Fibroblast of skin of back (primary cell): ENCODE results near the gene SLC8A3.

Source experiments
- DNase-seq: peaks from one replicate; pipeline ENCODE4 v3.0.0-alpha.2; 2013

Gene SLC8A3

GRCh38 chr14:70114621-70115156 lies 74.1 kb downstream of the SLC8A3 start:
- DNase-seq, result no peak

DNA sequence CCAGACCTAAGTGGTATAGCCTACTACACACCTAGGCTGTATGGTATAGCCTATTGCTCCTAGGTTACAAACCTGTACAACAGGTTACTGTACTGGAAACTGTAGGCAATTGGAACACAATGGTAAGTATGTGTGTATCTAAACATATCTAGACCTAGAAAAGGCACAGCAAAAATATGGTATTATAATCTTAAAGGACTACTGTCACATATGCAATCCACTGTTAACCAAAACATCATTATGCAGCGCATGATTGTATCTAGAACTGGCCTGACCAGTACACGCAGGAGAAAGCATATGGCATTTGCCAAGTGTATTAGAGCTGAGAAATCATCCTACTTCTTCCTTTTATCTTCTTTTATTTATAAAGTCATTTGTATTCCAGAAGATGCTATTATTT lies 75.5 kb downstream of the SLC8A3 start:
- DNase-seq, result no peak

- no peak for DNase-seq
Observed at GRCh38 chr14:70108419-70108818, 80.3 kb downstream of the SLC8A3 start.

- DNase-seq, result no peak
Observed at GRCh38 chr14:70107309-70107708, 81.4 kb downstream of the SLC8A3 start.

- DNase-seq, result no peak
Observed at GRCh38 chr14:70100071-70100470, 88.7 kb downstream of the SLC8A3 start.

DNA sequence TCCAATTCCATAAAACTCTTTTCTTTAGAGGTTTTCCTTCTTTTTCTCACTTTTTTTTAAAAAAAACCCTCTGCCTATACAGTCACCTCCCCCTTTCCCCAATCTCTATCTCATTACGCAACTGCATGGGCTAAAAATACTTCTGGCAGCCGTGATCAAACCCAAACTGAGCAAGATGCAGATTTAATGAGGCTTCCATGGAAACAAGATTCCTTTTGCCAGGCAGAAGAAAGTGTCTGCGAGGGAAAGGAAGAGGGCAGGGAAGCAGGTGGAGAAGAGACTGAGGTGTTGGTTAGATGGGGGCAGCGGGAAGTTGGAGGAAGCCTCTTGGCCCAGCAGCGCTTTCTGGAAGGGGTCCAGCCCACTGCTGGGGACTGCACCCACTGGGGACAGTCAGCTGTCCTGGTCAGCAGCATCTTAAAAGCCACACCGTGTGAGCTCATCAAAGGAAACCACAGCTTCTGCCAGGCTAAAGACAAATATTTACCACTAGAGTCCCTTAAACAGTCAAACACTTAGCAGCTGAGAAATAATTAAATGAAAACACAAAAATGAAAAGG lies 90.4 kb downstream of the SLC8A3 start:
- no peak for DNase-seq

DNA sequence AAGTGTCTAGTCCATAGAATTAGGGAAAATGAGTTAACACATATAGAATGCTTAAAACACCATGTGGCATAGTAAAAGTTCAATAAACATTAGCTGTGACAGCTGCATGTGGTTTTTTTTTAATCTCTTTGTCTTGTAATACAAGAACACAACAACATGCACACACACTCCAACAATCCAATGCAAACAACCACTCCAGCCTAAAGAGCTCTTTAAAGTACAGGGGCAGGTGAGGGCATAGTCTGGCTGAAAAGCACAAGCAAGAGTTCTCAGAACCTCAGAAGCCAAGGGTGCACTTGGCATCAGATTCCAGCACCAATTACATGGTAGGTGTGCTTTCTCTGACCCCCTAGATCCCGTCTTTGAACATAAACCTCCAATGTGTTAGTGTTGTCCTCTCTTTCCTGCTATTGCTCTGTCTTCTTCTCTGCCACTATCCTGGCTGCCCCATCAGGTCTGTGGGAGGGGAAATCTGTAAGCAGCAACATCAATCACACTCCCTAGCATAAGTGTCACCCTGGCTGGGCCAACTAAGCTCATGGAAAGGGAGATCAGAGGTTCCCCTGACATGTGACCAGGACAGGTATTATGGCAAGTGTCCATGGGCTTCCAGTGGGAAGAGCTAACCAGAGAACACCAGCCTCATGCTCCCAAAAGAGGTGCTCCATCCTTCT lies 91.0 kb downstream of the SLC8A3 start:
- no peak for DNase-seq

DNA sequence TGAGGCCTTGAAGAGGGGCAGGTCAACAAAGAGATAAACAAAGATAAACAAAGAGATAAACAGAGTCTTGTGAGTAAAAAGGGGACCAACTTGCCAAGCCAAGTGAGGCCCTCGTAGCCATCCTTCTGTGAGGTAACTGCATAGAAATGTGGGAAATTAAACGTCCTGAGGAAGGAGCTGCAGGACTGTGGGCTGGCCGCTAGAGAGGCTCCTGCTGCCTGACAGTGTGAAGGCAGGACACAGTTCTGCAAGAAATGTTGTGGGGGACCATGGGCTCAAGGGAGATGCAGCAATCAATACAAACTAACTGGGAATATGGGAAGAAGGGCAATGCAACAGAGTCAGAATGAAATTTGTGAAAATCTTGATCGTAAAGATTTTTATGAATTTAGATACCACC lies 91.9 kb downstream of the SLC8A3 start:
- DNase-seq, result no peak

DNA sequence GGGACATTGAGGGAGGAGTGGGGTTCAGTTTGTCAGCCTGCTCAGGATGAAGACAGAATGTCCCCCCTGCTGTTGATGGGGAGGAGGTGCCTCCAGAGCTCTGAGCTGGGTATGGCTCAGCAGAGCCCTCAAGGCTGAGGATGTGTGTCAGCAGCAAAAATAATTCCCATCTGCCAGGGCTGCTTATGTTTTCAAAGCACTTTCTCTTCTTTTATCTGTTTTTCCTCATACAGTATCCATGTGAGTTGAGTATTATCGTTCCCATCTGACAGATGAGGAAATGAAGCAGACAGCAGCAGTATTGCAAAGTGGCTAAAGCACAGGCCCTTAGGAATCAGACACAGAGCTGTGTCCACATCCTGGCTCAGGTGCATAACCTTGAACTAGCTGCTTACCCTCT lies 94.1 kb downstream of the SLC8A3 start:
- no peak for DNase-seq

GRCh38 chr14:70094106-70094505 lies 94.6 kb downstream of the SLC8A3 start:
- no peak for DNase-seq

DNA sequence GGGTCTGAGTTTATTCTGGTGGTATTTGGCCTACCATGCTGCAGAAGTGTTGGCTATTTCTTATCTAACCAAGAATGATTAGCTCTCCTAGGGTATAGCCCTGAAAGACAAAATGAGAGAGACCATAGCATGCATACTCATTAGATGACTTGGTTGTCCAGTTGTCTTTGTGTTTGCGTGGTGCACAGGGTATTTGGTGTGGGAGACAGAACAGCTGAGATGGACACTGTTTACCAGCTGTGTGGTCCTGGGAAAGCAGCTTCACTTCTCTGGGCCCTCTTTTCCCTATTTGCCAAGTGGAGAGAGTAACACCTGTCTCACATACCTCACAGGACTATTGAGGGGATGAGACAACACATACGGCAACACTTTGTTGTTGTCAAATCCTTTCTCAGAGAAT lies 95.6 kb downstream of the SLC8A3 start:
- no peak for DNase-seq

DNA sequence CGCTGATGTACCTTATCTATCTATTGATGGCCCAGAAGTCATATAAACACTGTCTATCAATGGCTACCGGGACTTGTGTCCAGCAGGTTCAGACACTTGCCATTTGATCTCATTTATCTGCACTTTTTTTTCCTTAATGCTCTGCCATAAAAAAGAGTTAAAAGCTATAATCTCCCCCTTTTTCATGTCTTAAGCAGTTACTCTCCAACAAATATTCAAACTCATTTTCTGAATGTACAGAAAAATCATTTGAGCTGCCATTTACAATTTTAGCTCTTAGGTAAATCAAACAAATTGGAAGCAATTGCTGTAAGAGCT lies 101.4 kb downstream of the SLC8A3 start:
- no peak for DNase-seq

DNA sequence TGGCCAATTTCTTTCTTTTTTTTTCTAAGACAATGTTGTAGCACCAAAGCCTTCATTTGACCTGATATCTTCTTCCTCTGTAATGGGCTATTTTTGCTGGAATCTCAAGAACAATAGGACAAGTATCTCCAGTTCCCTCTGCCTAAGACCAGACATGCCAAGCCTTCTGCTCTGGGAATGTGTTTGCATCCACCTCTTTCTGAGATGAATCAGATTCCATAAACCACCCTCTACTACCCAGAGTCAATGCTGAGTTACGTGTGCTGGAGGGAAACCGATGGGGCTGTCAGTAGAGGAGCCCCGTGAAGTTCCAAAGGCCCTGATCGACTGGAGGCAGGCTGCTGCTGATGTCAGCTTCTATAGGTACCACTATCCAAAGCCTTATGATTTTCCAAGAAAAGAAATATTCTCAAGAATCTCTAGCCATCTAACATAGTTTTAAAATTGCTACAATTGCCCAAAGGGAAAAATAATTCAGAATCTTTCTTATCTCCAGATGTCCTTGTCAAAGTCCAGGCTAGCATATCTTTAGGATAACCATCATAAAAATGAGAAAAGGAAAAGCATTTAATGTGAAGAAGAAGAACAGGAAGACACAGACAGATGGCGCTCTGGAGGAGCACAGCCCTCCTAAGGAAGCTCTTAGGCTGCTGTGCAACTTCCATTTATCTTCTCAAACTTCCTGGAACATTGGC lies 101.9 kb downstream of the SLC8A3 start:
- peak; percentile 35 for DNase-seq

- DNase-seq, result no peak
Observed at GRCh38 chr14:70084226-70084625, 104.5 kb downstream of the SLC8A3 start.

DNA sequence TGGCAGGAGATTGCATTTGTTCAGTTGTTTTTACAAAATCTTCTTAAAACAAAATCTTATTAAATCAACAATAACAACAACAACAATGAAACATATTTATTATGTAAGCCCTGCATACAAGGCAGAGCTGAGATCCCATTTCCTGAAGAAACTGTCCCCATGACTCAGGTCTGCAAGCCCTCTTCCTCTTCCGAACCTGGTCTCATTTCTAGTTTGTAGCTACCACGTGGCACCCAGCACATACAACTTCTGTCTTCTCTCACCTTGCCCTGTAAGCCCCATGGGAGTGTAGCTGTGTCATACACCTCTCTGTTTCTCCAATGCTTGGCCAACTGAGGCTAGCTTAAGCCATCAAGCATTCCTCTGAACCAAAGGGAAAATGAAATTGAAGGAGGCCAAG lies 106.4 kb downstream of the SLC8A3 start:
- no peak for DNase-seq

DNA sequence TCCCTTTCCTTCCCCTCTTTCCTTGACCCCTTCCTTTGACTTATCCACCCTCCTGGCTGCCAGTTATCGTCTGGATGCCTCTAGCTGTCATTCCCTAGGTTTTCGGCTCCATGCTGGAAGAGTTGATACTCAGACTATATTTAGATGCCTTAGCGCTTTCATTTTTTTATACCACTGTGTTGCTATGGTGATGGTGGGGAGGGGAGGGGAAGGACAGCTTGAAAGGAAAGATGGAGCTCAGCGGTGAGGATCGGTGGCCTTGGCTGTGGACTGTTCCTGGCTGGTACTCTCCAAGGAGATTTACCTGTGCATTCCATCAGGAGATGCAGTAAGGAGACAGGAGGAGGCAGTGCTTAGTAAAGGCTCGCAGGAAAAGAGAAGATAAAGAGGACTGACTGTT lies 108.7 kb downstream of the SLC8A3 start:
- DNase-seq, result no peak

GRCh38 chr14:70078329-70078728 lies 110.4 kb downstream of the SLC8A3 start:
- no peak for DNase-seq

DNA sequence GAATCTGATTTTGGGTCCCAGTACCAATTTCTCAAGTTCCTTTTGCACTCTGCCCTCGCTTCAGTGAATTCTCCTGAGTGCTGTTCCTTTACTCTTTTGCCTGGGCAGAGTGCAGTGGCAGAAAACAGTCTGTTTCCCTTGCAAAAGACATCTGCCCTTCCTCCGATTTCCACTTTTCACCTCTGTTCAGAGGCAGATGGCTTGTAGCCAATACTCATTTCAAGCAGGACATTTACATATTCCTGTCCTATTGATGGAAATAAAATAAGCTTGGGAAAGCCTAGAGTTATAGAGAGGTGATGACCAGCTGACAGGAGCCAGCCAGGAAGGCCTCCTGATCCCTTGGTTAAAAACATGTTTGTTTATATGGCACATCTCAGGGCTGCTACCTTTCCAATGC lies 111.0 kb downstream of the SLC8A3 start:
- no peak for DNase-seq

GRCh38 chr14:70077005-70077404 lies 111.7 kb downstream of the SLC8A3 start:
- no peak for DNase-seq

- peak; percentile 46 for DNase-seq
Observed at GRCh38 chr14:70073924-70074566, 114.7 kb downstream of the SLC8A3 start.

DNA sequence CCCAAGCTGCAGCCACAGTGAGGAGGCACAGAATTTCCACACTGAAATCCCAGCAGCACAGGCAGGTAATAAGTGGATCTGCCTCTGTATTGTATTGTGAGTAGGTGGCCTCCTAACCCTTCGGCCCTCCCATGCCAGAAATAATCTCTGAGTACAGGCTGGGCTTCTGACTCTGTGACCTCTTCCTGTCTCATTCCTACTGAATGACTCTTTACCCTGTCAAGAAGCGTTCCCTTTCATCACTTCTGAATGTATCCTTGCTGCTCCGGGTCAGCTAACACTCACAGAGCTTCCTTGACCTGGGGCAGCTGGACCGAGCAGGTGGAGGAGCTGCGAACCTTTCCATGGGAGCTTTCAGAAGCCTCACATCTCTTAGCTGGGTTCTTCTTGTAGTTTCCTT lies 119.6 kb downstream of the SLC8A3 start:
- no peak for DNase-seq

GRCh38 chr14:70067810-70068209 lies 120.9 kb downstream of the SLC8A3 start:
- no peak for DNase-seq

GRCh38 chr14:70064136-70064865 lies 124.5 kb downstream of the SLC8A3 start:
- no peak for DNase-seq
